HG02642 (cell line): ENCODE results near the gene RAB11FIP4.
A peak's percentile ranks its signal among the peaks of the same experiment; 100 is the strongest.

ENCODE experiments used
- ATAC-seq: cut with Tn5 transposase; IDR thresholded peaks from one replicate; pipeline ENCODE4 v1.9.1; 2021; ENCODE audit warnings: mild to moderate bottlenecking; ENCODE audit not compliant: unreplicated experiment, poor library complexity

RAB11FIP4 gene

DNA sequence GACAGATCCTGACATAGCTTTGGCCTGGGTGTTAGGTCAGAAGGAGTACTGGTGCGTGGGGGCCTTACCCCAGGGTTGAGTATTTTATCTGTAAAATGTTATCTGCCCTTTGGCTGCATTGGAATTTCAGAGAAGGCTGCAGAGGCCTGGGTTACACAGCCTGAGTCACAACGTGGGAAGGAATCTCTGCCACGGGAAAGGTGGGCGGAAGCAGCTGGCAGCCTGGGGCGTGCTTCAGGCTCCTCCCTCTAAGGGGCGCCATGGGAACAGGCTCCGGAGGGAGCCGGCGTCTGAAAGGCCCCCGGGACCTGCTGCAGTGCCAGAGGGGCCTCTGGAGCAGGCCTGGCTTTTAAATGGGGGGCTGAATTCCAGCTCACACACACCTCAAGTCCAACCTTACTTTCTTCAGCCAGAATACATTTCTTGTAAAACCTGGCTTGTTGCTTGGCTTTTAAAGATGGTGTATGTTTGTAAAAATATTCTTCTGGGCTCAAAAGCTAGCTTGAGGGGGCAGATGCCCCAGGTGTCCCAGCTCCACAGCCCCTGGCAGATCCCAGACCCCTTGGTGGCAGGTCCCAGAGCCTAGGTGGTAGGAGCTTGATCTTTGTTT is 142.2 kb downstream of the RAB11FIP4 start:
- ATAC-seq = no peak

DNA sequence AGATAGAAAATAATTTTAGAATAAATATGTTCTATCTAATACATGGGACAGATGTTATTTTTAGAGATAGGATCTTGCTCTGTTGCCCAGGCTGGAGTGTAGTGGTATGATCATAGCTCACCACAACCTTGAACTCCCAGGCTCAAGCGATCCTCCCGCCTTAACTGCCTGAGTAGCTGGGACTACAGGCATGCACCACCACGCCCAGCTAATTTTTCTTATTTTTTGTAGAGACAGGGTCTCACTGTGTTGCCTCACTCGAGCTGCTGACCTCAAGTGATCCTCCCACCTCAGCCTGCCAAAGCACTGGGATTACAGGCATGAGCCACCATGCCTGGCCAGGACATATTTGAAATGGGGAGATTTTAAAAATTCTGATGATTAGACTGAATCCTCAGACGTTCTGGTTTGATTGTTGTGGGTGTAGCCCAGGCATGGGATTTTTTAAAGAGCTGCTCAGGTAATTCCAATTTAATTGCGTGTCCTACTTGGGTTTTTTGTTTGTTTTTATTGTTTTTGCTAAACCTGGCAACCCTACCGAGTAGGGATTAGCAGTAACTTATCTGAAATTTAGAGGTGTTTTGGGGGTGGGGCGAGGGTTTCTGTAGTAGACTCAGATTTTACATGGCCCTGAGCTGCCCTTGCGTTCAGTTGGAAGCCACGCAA is 142.9 kb downstream of the RAB11FIP4 start:
- no peak for ATAC-seq

DNA sequence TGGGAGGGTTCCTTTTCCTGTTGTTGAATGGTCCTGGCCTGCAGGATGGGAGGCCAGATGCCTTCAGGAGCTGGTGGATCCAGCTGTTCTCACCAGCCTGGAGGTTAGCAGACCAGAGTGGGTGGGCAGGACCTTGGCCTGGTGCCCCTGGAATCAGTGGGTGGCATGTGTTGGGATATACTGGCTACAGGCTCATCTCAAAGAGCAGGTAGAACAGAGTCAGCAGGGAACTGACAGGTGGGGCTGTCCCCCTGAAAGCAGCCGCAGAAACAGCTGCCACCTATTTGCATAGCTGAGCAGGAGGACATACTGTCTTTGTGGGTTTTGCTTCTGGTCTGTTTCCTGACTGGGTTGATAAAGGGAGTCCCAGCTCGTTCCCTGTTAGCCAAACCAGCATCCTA is 144.1 kb downstream of the RAB11FIP4 start:
- ATAC-seq = peak; percentile 75

DNA sequence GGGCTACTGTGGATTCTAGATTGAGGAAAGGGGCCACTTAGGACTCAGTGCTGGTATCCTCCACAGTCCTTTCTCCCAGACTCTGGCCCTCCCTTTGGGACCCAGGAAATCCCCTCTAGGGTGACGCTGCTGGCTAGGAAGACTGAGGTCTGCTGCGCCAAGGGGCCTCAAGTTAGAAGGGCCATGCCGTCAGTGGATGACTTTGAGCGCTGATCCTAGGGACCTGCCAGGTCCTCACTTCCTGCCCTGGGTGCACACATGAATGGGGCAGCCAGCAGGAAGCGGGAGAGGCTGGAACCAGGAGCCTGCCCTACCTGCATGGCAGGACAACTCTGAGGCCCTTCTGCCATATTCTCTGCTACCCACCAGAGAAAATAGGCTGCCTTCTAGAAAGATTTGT is 145.0 kb downstream of the RAB11FIP4 start:
- no peak for ATAC-seq

DNA sequence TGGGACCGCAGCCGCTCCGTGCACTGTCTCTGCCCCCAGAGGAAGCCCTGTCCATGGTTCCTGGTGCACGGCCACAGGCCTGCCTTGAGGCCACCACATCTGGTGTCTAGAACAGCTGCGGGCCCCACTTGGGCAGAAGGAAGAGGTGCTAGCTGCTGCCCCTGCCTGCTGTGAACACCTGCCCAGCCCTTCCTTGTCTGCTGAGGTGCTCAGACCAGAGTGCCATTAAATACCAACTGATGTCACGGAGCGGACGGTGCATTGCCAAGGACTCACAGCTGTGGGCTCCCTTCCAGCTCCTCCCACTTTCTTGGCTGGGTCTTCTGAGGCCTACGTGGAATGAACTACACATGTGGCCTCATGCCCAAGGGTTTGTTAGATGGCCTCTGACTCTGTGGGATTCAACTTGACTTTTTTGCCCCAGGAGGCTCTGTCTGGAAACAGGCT is 146.1 kb downstream of the RAB11FIP4 start:
- ATAC-seq = peak; percentile 2

DNA sequence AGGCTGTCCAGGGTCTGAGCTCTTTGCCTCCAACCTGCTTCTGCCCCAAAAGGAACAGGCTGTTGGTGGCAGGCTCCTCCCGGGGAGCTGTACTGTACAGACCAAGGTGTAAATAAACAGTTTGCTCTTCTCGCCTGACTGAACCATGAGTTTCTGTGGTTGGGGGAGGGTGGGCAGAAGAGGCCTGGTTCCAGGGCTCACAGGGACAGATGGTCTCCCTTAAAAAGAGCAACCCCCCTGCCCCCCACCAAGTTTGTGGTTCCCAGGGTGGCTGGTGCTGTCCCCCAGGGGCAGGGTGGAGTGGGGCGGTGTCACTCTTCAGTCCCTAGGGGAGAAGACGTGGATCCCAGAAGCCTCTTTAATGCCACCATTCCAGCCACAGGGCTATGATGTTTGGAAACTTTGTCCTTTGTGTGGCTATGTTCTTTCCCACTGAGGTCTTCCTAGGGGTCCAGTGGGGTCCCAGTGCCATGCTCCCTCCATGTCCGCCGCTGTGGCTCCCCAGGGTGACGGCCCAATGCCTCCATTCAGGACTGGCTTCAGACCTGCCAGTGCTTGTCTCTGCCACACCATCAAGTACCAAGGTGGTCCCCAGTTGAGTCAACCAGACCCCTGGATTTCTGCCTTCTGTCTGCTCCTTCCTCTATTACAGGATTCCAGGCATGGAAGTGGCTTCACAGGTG is 146.7 kb downstream of the RAB11FIP4 start:
- ATAC-seq = peak; percentile 62

DNA sequence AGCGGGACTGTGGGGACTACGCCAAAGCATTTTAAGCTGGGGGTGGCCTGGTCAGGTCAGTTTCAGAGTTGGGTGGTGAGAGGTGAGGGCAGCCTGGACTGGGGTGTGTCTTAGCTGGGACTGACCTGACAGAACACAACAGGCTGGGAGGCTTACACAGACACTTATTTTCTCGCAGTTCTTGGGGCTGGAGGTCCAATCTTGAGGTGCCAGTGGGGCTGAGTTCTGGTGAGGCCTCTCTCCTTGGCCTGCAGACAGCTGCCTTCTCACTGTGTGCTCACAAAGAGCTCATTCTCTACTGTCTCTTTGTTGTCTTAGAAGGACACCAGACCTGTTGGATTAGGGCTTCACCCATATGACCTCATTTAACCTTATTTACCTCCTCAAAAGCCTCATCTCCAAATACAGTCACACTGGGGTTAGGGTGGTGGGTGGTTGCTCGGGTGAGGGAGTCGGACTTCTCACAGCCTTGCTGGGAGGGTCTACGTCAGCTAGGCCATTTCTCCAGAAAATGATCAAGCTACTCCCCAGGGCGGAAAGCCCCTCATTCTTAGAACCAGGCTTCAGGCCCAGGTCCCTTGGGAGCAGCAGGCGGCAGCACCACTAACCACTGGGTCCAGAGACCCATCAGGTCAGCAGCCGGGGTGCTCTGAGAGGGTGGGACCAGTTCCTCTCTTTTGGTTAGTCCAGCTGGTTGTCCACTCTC is 149.3 kb downstream of the RAB11FIP4 start:
- ATAC-seq = no peak

DNA sequence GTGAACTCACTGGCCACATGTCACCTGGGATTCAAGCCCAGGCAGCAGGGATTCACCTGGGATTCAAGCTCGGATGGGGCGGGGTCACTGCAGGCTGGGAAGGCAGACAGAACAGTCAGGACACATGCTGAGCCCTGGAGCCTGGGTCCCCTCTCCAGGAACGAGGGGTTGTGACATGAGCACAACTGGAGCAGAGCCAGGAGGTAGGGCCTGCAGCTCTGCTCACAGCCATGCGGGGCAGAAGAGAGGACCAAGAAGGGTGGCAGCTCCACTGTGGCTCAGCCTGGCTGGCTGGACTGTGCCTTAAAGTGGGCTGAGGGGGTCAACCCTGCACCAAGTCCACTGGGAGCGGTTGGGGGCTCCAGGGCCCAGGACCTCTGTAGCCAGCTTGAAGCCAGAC is 150.1 kb downstream of the RAB11FIP4 start:
- ATAC-seq = no peak

DNA sequence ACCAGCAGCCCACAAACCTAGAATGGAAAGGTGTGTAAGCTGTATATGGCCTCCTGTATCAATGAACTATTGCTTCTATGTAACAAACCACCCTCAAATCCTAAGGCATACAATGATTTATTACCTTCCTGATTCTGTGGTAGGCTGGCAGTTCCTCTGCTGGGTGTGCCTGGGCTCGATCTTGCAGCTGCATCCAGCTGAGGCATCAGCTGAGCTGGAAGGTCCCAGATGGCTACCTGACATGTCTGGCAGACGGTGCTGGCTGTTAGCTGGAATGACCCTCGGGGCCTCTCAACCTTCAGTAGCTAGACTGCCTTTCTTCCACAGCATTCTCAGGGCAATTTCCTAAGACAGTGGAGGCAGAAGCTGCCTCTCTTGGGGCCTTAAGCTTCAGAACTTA is 152.7 kb downstream of the RAB11FIP4 start:
- ATAC-seq = no peak

DNA sequence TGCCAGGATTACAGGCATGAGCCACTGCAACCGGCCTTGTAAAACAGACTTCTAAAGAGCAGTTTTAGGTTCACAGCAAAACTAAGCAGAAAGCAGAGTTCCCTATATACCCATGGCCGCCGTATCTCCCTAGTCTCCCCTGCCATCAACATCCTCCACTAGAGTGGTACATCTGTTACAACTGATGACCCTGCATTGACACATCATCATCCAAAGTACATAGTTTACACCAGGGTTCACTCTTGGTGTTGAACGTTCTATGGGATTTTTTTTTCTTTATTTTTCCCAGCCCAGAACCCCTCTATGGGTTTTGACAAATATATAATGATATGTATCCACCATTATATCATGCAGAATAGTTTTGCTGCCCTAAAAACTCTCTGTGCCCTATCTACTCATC is 155.2 kb downstream of the RAB11FIP4 start:
- ATAC-seq = no peak

DNA sequence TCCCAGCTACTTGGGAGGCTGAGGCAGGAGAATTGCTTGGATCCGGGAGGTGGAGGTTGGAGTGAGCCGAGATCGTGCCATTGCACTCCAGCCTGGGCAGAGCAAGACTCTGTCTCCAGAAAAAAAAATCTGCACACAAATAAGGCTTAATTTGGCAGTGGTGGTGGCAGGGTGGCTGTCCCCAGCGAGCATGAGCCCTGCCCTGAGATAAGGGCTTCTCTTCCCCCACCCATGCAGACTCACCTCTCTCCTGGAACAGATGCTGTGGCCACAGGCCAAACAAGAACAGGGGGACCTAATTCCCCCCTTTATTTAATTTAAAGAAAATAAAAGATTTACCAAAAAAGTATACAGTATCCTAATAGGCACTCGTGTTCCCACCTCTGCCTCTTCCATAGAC is 157.2 kb downstream of the RAB11FIP4 start:
- no peak for ATAC-seq

DNA sequence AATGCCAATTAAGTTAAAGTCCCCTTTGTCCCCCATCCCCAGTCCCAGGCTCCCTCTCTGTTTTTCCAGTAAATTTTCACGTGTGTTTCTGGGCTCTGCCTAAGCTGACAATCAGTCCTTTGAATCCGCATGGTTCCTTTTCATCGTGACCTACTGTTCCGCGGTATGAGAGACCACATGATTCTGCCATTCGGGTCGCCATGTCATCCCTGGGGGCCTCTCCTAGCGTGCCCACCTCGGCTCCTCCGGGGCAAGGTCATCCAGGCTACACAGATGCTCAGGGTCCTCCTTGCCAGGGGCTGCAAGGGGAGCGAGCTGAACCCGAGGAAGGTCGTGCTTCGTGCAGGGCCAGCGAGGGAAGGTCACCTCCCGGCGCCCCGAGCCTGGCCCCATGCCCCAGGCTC is 157.6 kb downstream of the RAB11FIP4 start:
- no peak for ATAC-seq

DNA sequence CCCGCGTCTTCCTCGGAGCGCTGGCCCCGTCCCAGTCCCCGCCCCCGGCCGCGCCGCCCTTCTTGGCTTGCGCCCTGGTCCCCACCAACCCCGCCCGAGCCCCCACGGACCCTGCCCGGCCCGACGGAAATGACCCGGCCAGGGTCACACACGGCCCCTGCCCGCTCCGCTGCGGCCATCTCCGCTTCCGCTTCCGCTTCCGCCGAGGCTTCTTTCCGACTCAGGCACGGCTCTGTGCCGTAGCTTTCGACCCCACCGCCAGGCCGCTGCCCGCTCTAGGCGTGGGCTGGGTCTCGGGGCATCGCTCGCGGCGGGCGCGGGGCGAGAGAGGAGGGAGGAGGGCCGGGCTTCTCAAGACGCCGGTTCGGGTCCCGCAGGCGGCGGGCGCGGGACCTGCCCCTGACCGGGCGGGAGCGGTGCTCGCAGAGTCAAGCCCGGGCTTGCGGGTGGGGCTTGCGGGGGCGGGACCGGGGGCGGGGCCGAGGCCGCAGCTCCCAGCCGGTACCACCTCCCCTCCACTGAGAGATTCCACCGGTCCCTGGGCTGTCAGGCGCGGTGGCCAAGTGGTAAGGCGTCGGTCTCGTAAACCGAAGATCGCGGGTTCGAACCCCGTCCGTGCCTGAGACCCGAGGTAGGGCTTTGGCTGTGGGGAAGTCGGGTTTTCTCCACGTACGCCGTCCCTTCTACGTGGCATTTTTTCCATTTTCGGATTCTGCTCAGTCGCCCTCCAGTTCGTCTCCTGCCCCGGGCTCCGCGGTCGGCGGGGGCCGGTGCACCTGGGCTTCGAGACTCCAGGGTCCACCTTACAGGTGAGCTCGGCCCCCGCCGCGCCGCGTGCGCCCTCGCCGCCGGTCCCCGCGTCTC is 158.3 kb downstream of the RAB11FIP4 start:
- peak; percentile 77 for ATAC-seq

DNA sequence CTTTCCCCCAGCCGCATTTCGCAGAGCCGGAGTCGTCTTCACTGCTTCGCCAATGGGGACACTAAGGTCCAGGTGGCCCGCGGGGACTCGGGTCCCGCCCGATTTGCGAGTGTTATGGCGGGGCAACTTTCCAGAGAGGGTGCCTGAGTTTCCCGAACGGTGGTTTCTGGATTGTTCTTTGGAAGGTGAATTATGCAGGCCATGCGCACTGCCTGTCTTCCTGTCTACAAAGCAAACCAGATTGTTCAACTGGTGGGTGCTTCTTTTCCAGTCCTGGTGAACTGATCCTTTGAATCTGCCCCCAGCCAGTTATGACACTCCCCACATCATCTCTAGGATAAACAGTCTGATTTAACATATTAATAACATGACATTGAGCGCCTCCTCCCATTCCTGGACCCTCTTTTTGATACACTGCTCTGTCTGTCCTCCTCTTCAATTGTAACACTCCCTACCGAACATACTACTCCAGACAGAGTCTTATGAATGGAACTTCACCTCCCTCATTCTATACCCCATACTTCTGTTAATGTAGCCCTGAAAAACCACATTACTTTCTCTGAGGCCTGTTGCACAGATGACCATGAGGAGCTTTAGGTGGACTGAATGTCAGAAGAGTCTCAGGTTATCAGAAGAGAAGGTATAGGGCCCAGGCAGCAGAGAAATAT is 159.0 kb downstream of the RAB11FIP4 start:
- no peak for ATAC-seq

DNA sequence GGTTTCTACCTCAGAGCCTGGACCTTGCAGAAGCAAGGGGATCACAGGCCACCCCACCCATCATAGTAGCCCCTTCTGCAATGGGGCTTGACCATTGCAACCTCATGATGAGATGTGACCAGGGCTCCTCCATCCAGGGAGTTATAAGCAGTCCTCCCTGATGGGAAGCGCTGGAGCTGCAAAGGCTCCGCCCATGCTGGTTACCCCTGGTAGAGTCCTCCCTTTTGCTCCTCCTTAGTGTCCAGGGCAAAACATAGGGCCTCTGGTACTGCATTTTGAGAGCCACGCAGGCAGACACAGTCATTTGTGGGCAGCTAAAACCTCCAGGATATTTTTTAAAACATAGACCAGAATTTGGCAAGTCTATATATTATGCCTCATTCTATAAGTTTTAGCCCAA is 161.1 kb downstream of the RAB11FIP4 start:
- no peak for ATAC-seq

DNA sequence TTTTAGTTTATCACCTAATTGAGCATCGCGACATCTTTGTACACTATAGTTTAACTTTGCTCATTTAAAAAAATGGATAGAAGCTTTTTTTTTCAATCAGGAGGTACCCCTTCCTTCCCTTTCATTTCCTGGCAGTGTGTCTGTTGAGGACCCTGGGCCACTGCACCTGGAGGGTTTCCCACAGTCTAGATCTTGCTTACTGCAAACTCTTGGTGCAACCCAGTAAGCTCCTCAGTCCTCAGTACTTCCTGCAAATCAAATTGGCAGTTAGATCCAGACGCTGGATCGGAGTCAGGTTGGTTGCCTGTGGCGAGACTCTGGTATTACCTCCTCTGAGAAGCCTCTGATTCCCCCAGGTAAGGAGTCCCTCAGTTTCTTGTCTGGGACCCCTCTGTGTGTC is 162.0 kb downstream of the RAB11FIP4 start:
- ATAC-seq = no peak

DNA sequence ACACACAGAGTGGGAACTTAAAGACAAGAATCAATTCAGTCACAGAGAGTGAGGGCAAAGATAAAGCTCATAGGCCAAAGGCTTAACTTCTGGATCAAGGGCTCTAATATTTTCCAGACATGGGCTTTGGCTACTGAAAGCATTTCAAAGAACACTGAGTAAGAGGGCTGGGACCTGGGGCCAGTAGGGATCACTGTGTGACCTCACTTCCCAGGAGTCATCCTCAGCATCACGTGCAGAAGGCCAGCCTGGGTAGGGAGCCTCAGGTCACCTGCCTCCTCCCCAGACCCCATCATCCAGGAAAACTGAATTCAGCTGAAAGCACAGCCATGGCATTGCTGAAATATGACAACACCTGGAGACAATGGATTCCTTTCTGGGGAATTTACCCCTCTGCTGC is 163.5 kb downstream of the RAB11FIP4 start:
- no peak for ATAC-seq

DNA sequence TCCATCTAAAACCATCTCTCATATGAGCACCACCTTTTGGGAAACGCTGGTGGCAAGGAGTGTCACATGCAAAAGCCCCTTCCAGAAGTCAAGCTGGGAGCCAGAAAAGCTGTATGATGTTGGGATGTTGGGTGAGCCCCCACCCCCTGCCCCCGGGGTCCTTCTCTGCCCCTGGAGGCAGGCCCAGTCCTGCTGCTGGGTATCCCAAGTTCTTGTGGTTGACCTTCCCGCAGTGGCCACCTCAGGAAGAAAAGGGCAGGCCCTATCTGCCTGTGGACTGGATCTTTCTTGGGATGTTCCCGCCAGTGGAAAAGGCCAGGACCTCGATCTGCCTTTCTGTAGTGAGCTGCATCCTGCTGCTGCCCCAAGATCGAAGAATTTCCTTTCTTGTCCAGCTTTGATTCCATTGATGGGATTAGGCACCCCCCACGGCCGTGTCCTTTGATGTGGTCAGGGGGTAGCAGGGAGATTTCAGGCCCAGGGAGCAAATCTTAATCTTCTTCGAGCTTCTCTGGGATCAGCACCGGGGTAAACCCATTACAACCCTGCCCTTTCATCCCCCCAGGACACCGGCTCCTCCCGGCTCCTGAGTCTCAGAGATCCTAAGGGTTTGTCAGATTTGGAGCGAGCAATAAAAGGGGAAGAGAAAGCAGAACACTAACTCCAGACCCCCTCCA is 165.6 kb downstream of the RAB11FIP4 start:
- ATAC-seq = no peak
